ENCODE measurements around the gene MEAF6. TPM values are rescaled to one million over a fixed set of nuclear protein-coding genes. Genes with fewer than 3 reads are reported as not detected.
A peak's percentile ranks its signal among the peaks of the same experiment; 100 is the strongest.

The MEAF6 gene
- 10 to 100 TPM; 50.4 to 51.7 TPM for total RNA-seq
- polyA plus RNA-seq (2013, experiment 1 of 2), result 79.9 TPM
- 75.2 TPM for polyA plus RNA-seq (2013, experiment 2 of 2)
- long read RNA-seq, experiment 1, transcript MEAF6-201 (7 exons, 1,525 nt), result major isoform, 5 of 13 reads
- long read RNA-seq, experiment 1, partial matches to known transcripts, result 2 of 13 reads
- long read RNA-seq, experiment 1, other reads (novel, unspliced or antisense), result 6 of 13 reads
- long read RNA-seq, experiment 2, transcript MEAF6-206 (8 exons, 1,408 nt), result minor isoform, 6 of 70 reads
- long read RNA-seq, experiment 2, transcript MEAF6-201 (7 exons, 1,525 nt), result major isoform, 61 of 70 reads
- long read RNA-seq, experiment 2, partial matches to known transcripts, result 0 of 70 reads
- long read RNA-seq, experiment 2, other reads (novel, unspliced or antisense), result 1 of 70 reads
- long read RNA-seq, experiment 3, transcript MEAF6-201 (7 exons, 1,525 nt), result major isoform, 182 of 226 reads
- long read RNA-seq, experiment 3, transcript MEAF6-206 (8 exons, 1,408 nt), result minor isoform, 30 of 226 reads
- long read RNA-seq, experiment 3, transcript MEAF6-202 (6 exons, 603 nt), result minor isoform, 7 of 226 reads
- long read RNA-seq, experiment 3, partial matches to known transcripts, result 1 of 226 reads
- long read RNA-seq, experiment 3, other reads (novel, unspliced or antisense), result 6 of 226 reads
- long read RNA-seq, experiment 4, transcript MEAF6-206 (8 exons, 1,408 nt), result minor isoform, 13 of 162 reads
- long read RNA-seq, experiment 4, transcript MEAF6-201 (7 exons, 1,525 nt), result major isoform, 131 of 162 reads
- long read RNA-seq, experiment 4, partial matches to known transcripts, result 6 of 162 reads
- long read RNA-seq, experiment 4, other reads (novel, unspliced or antisense), result 3 of 162 reads

- WGBS, 2 experiments (ENCODE audit: insufficient coverage in 1 of 2, insufficient read length in 1 of 2), result 0% methylated on average over 25 to 100 of the region's 100 CpGs
Measured at GRCh38 chr1:37514350-37515184, at the start of gene MEAF6. MEAF6 (minus strand) TSS chr1:37514766; CDS start chr1:37514746, 20 bp downstream.

GRCh38 chr1:37562984-37563383 is 48.4 kb upstream of the MEAF6 start:
- Mint-ChIP-seq H3K4me3 (no peak overlapping the region), H3K27ac (no peak overlapping the region), H3K36me3 (ENCODE audit: low read depth) (peaks cover 38% of the 10 kb centered on the region), H3K9me3 (no peaks in the 10 kb centered on the region), H3K4me1 (peaks cover 8% of the 10 kb centered on the region), H3K27me3 (ENCODE audit: insufficient read depth) (no peaks in the 10 kb centered on the region)
- Histone ChIP-seq H3K4me3 (ENCODE audit: low read length) (no peak overlapping the region), H3K27me3 (ENCODE audit: control insufficient read depth, insufficient read depth, low read length, poor library complexity, severe bottlenecking) (no peaks in the 10 kb centered on the region), H3K9ac (ENCODE audit: extremely low read depth, low read length, poor library complexity, severe bottlenecking) (no peak overlapping the region), H3K36me3 (ENCODE audit: control insufficient read depth, insufficient read depth, low read length) (peaks cover 45% of the 10 kb centered on the region), H3K4me1 (ENCODE audit: control insufficient read depth, insufficient read depth, low read length) (no peaks in the 10 kb centered on the region), H3K27ac (ENCODE audit: low read depth, low read length) (no peak overlapping the region), H3K9me3 (ENCODE audit: control insufficient read depth, low read length) (no peaks in the 10 kb centered on the region)
- 96 to 100% methylated on average over 1 of the region's 1 CpG for WGBS, 2 experiments (ENCODE audit: insufficient coverage in 1 of 2, insufficient read length in 1 of 2)
- TF ChIP-seq CTCF (conservative IDR thresholded peaks at IDR 0.05), result no peak
- no peak for DNase-seq

More at GRCh38 chr1:37514350-37515184, at the start of gene MEAF6:
- Histone ChIP-seq H3K9me3 (ENCODE audit: control insufficient read depth, low read length) (no peaks in the 10 kb centered on the region), H3K9ac (ENCODE audit: extremely low read depth, low read length, poor library complexity, severe bottlenecking) (peak within 1 kb of the TSS; percentile 70), H3K36me3 (ENCODE audit: control insufficient read depth, insufficient read depth, low read length) (peaks cover 17% of the 10 kb centered on the region), H3K4me3 (ENCODE audit: low read length) (peak within 1 kb of the TSS; percentile 89), H3K4me1 (ENCODE audit: control insufficient read depth, insufficient read depth, low read length) (peaks cover 3% of the 10 kb centered on the region), H3K27ac (ENCODE audit: low read depth, low read length) (peak within 1 kb of the TSS; percentile 54), H3K27me3 (ENCODE audit: control insufficient read depth, insufficient read depth, low read length, poor library complexity, severe bottlenecking) (peaks cover 6% of the 10 kb centered on the region)
- Mint-ChIP-seq H3K4me3 (peak within 1 kb of the TSS; percentile 91), H3K27ac (peak within 1 kb of the TSS; percentile 98), H3K36me3 (ENCODE audit: low read depth) (peaks cover 17% of the 10 kb centered on the region), H3K4me1 (peaks cover 15% of the 10 kb centered on the region), H3K27me3 (ENCODE audit: insufficient read depth) (no peaks in the 10 kb centered on the region), H3K9me3 (no peaks in the 10 kb centered on the region)
- peak; percentile 94 for DNase-seq
- peak; percentile 89 for TF ChIP-seq CTCF (conservative IDR thresholded peaks at IDR 0.05)

Data from endodermal cell (in vitro differentiated cells).